ENCODE results near the gene GLRX.

- no peak for TF ChIP-seq EP300 (IDR thresholded peaks at IDR 0.05)
- no peak for TF ChIP-seq CTCF (IDR thresholded peaks at IDR 0.05)
- TF ChIP-seq POLR2A (IDR thresholded peaks at IDR 0.05) = no peak
Observed at GRCh38 chr5:95862671-95863382, 40.3 kb upstream of the GLRX start.
